Caco-2 (cell line): ENCODE results near the gene ITPR1. TPM values are rescaled to one million over a fixed set of nuclear protein-coding genes. Genes with fewer than 3 reads are reported as not detected.

ENCODE experiments used
- BruUV-seq: library from RNA; stranded (reverse); fragments of 400-500 nt; replicated peaks from 2 replicates; lab custom pipeline; 2021; lab: Mats Ljungman, UMichigan
- CTCF ChIA-PET: fragments of 300-600 bp; sonication (Branson Sonifier 250); formaldehyde crosslinking; loops from one replicate; lab custom pipeline; 2022; ENCODE audit warnings: antibody characterized with exemption; lab: Charles Lee
- POLR2A ChIA-PET: fragments of 300-600 bp; sonication (Branson Sonifier 250); formaldehyde crosslinking; loops from one replicate; lab custom pipeline; 2022; ENCODE audit warnings: antibody characterized with exemption; lab: Charles Lee
- DNase-seq, 2 experiments: peaks; one replicate each; pipeline versions ENCODE4 v3.0.0 to v3.0.0-alpha.2; 2020 to 2022
- H3K27me3 ChIP-seq: replicated peaks from 2 replicates; pipeline ENCODE4 v1.6.0; 2011; ENCODE audit warnings: low read length; ENCODE audit not compliant: control insufficient read depth, insufficient read depth
- H3K36me3 ChIP-seq: 2 replicates; pipeline ENCODE4 v1.5.1; 2011; ENCODE audit warnings: low read length; ENCODE audit not compliant: control insufficient read depth, insufficient read depth
- H3K4me1 ChIP-seq: fragments of 250-450 bp; sonication (Bioruptor Pico); 2 replicates; pipeline ENCODE4 v1.5.1; 2020; ENCODE audit warnings: mild to moderate bottlenecking
- H3K4me3 ChIP-seq: 2 replicates; pipeline ENCODE4 v1.5.1; 2011; ENCODE audit warnings: low read depth, mild to moderate bottlenecking, control low read depth, low read length
- H3K9me3 ChIP-seq: fragments of 250-450 bp; sonication (Bioruptor Pico); 2 replicates; pipeline ENCODE4 v1.5.1; 2020; ENCODE audit warnings: mild to moderate bottlenecking, moderate library complexity
- H3K27ac Mint-ChIP-seq: one replicate; pipeline ENCODE4 v1.8.0; 2022; ENCODE audit warnings: mixed read lengths; ENCODE audit not compliant: unreplicated experiment
- H3K27me3 Mint-ChIP-seq: one replicate; pipeline ENCODE4 v1.8.0; 2022; ENCODE audit warnings: mixed read lengths; ENCODE audit not compliant: insufficient read depth, unreplicated experiment
- H3K36me3 Mint-ChIP-seq: one replicate; pipeline ENCODE4 v1.8.0; 2022; ENCODE audit warnings: mild to moderate bottlenecking, mixed read lengths; ENCODE audit not compliant: insufficient read depth, unreplicated experiment
- H3K4me1 Mint-ChIP-seq: one replicate; pipeline ENCODE4 v1.8.0; 2022; ENCODE audit warnings: low read depth, mixed read lengths; ENCODE audit not compliant: unreplicated experiment
- H3K4me3 Mint-ChIP-seq: one replicate; pipeline ENCODE4 v1.8.0; 2022; ENCODE audit warnings: mild to moderate bottlenecking, moderate library complexity, mixed read lengths; ENCODE audit not compliant: unreplicated experiment
- H3K9me3 Mint-ChIP-seq: one replicate; pipeline ENCODE4 v1.8.0; 2022; ENCODE audit warnings: mixed read lengths; ENCODE audit not compliant: unreplicated experiment
- intact Hi-C: fragments of 100-400 bp; cut with micrococcal nuclease; formaldehyde crosslinking; loops from one replicate; pipeline ENCODE4 v1.10.0; 2022; ENCODE audit not compliant: unreplicated experiment
- total RNA-seq: library from RNA; stranded (reverse); gene quantifications from 2 replicates; pipeline ENCODE4 v1.2.3, GENCODE V29; 2022
- TF ChIP-seq, protein P1 (sequence below), 2 experiments: fragments of 200-600 bp in 1 of 2; IDR thresholded peaks; 1 replicate in 1 of 2; 2 replicates in 1 of 2; pipeline versions ENCODE4 v1.5.1 to v1.8.0; 2011 to 2022; ENCODE audit warnings: antibody characterized with exemption in 1 of 2, control low read depth in 1 of 2, inconsistent platforms in 1 of 2, low read depth in 1 of 2, low read length in 1 of 2, mild to moderate bottlenecking in 1 of 2, moderate library complexity in 1 of 2; ENCODE audit not compliant: insufficient read depth in 1 of 2, severe bottlenecking in 1 of 2, unreplicated experiment in 1 of 2

The ITPR1 gene
- total RNA-seq, 1 experiment from 2014 or later = 10.4 TPM

DNA sequence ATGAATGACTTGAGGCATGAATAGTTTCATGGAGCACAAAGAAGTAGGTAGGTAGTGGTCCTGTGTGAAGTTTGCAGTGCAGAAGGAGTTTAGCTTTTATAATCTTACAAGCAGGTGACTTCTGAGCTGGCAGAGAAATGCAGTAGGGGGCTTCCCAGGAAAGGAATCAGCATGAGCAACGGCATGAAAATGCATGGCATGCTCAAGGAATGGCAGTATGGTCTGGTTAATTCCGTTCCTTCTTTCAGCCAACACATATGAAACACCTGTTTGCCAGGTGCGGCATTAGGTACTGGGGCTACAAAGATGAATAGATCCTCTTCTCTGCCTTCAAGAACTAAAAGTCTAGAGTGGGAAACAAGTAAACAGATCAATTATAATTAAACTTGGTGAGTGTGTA, 348.1 kb downstream of the ITPR1 start:
- H3K4me1 Mint-ChIP-seq = no peaks in the 10 kb centered on the region
- no TSS peak for BruUV-seq
- H3K27ac Mint-ChIP-seq = no peak overlapping the region
- TF ChIP-seq, protein P1, sequence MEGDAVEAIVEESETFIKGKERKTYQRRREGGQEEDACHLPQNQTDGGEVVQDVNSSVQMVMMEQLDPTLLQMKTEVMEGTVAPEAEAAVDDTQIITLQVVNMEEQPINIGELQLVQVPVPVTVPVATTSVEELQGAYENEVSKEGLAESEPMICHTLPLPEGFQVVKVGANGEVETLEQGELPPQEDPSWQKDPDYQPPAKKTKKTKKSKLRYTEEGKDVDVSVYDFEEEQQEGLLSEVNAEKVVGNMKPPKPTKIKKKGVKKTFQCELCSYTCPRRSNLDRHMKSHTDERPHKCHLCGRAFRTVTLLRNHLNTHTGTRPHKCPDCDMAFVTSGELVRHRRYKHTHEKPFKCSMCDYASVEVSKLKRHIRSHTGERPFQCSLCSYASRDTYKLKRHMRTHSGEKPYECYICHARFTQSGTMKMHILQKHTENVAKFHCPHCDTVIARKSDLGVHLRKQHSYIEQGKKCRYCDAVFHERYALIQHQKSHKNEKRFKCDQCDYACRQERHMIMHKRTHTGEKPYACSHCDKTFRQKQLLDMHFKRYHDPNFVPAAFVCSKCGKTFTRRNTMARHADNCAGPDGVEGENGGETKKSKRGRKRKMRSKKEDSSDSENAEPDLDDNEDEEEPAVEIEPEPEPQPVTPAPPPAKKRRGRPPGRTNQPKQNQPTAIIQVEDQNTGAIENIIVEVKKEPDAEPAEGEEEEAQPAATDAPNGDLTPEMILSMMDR (IDR thresholded peaks at IDR 0.05; ENCODE audit: insufficient read depth in 1 of 2, low read depth in 1 of 2, low read length in 1 of 2, severe bottlenecking in 1 of 2, unreplicated experiment in 1 of 2) = no peak
- H3K4me3 ChIP-seq = no peak overlapping the region
- no peak overlapping the region for H3K4me3 Mint-ChIP-seq
- intact Hi-C loops = no loop called here
- DNase-seq = no peak
- no peaks in the 10 kb centered on the region for H3K27me3 ChIP-seq
- H3K4me1 ChIP-seq = no peaks in the 10 kb centered on the region
- no peaks in the 10 kb centered on the region for H3K36me3 ChIP-seq
- H3K36me3 Mint-ChIP-seq = no peaks in the 10 kb centered on the region
- no peaks in the 10 kb centered on the region for H3K9me3 Mint-ChIP-seq
- no peaks in the 10 kb centered on the region for H3K27me3 Mint-ChIP-seq
- POLR2A ChIA-PET = no interaction called here
- H3K9me3 ChIP-seq = no peaks in the 10 kb centered on the region
- CTCF ChIA-PET = no interaction called here

DNA sequence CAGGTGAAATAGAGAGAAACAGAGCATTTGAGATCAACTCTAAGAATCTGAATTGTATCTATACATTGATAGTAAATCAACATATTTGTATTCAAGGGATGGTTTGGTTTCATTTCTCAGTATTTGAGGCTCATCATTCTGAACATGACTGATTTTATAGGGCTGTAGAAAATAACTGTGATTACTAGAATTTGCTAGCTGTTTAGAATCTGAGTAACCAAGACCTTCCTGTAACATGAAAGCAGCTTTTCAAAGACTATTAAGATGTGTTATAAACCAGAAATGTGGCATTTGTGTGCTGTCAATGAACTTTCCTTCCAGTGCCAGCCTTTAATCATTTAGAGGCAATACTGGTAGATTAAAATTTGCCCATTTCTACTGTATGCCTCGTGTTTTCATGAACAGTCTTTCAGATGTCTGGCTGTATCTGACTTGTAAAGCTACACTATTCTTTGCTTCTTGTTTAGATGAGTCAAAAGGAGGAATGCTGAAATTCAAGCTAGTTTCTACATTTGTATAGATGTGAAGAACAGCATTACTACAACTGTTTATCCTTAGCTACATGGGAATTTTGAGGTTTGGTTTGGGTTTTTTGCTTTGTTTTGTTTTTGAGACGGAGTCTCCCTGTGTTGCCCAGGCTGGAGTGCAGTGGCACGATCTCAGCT, 348.8 kb downstream of the ITPR1 start:
- no peak for DNase-seq
- H3K4me3 Mint-ChIP-seq = no peak overlapping the region
- no peaks in the 10 kb centered on the region for H3K36me3 Mint-ChIP-seq
- no peaks in the 10 kb centered on the region for H3K27me3 ChIP-seq
- intact Hi-C loops = no loop called here
- no peak overlapping the region for H3K4me3 ChIP-seq
- H3K36me3 ChIP-seq = no peaks in the 10 kb centered on the region
- no peaks in the 10 kb centered on the region for H3K9me3 ChIP-seq
- H3K9me3 Mint-ChIP-seq = no peaks in the 10 kb centered on the region
- ChIA-PET POLR2A (no interaction called here), CTCF (no interaction called here)
- BruUV-seq = no TSS peak
- TF ChIP-seq, protein P1 (IDR thresholded peaks at IDR 0.05; ENCODE audit: insufficient read depth in 1 of 2, low read depth in 1 of 2, low read length in 1 of 2, severe bottlenecking in 1 of 2, unreplicated experiment in 1 of 2) = no peak
- H3K27ac Mint-ChIP-seq = no peak overlapping the region
- no peaks in the 10 kb centered on the region for H3K4me1 ChIP-seq
- H3K27me3 Mint-ChIP-seq = no peaks in the 10 kb centered on the region
- H3K4me1 Mint-ChIP-seq = no peaks in the 10 kb centered on the region

DNA sequence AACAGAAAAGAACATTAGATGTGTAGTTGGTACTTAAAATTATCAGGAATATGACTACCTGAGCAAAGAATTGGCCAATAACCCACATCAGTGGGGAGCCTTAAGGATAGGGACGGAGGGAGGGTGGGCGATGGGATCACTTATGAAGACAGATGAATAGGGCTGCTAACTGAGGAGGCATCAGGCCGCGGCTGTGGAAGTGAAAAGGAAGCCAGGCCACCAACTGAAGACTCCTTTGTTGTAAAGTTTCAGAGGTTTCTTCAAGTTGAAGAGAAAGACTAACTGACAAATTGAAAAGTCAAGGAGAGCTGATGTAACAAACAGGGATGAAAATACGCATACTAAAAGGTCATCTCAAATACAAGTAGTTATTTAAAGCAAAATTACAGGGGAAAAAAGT, 350.5 kb downstream of the ITPR1 start:
- intact Hi-C loops = no loop called here
- BruUV-seq = no TSS peak
- CTCF ChIA-PET = interaction anchor here (0.6 kb wide), 1 partner anchor 16 kb away, joined by 4 read pairs; no protein-coding TSS in a partner anchor
- no peaks in the 10 kb centered on the region for H3K9me3 Mint-ChIP-seq
- no peaks in the 10 kb centered on the region for H3K27me3 Mint-ChIP-seq
- Histone ChIP-seq H3K36me3 (no peaks in the 10 kb centered on the region), H3K4me1 (peaks cover 8% of the 10 kb centered on the region; the same call in 1 of the 2 replicates), H3K27me3 (no peaks in the 10 kb centered on the region), H3K4me3 (no peak overlapping the region), H3K9me3 (no peaks in the 10 kb centered on the region)
- H3K27ac Mint-ChIP-seq = no peak overlapping the region
- POLR2A ChIA-PET = no interaction called here
- no peaks in the 10 kb centered on the region for H3K36me3 Mint-ChIP-seq
- no peak for DNase-seq
- no peak overlapping the region for H3K4me3 Mint-ChIP-seq
- TF ChIP-seq, protein P1 (IDR thresholded peaks at IDR 0.05; ENCODE audit: insufficient read depth in 1 of 2, low read depth in 1 of 2, low read length in 1 of 2, severe bottlenecking in 1 of 2, unreplicated experiment in 1 of 2) = no peak
- peaks cover under 1% of the 10 kb centered on the region for H3K4me1 Mint-ChIP-seq
